GM12878 (cell line): ENCODE data around the gene LRRC66. TPM values are rescaled to one million over a fixed set of nuclear protein-coding genes. Genes with fewer than 3 reads are reported as not detected.

Experiments
- ATAC-seq: fragments of 200-7000 bp; cut with Tn5 transposase; 3 replicates; pipeline ENCODE4 v1.9.1; 2020; ENCODE audit warnings: mild to moderate bottlenecking, moderate library complexity
- BruUV-seq: library from RNA; stranded (reverse); fragments of 400-500 nt; replicated peaks from 2 replicates; lab custom pipeline; 2021; lab: Mats Ljungman, UMichigan
- CTCF ChIA-PET: fragments of 300-600 bp; sonication (Branson Sonifier 250); formaldehyde crosslinking; extraction: SDS; loops from one replicate; lab custom pipeline; 2021; ENCODE audit warnings: inconsistent platforms; lab: Yijun Ruan, JAX
- POLR2A ChIA-PET: fragments of 350-600 bp; formaldehyde crosslinking; extraction: SDS; loops from one replicate; lab custom pipeline; 2021; ENCODE audit warnings: inconsistent platforms; lab: Charles Lee
- RAD21 ChIA-PET: fragments of 300-600 bp; sonication (Branson Sonifier 250); formaldehyde crosslinking; loops from one replicate; lab custom pipeline; 2023; ENCODE audit warnings: antibody characterized with exemption; ENCODE audit not compliant: unreplicated experiment; lab: Charles Lee
- SMC1A ChIA-PET: fragments of 300-600 bp; sonication (Branson Sonifier 250); formaldehyde crosslinking; loops from one replicate; lab custom pipeline; 2023; ENCODE audit not compliant: unreplicated experiment, uncharacterized antibody; lab: Charles Lee
- DNase-seq: peaks from one replicate; pipeline ENCODE4 v3.0.0-alpha.2; 2011; ENCODE audit warnings: low read depth, low spot score
- FAIRE-seq: peaks from 3 replicates; lab custom pipeline; 2011; peaks lifted over from hg19 to GRCh38; lab: Jason Lieb, UNC
- H2AFZ ChIP-seq: 2 replicates; pipeline ENCODE4 v1.6.0; 2011; ENCODE audit warnings: low read depth, low read length, control low read depth; ENCODE audit not compliant: control insufficient read depth
- H3K27ac ChIP-seq: 2 replicates; pipeline ENCODE4 v1.5.1; 2011; ENCODE audit warnings: control low read depth; ENCODE audit not compliant: control insufficient read depth, insufficient read depth
- H3K27me3 ChIP-seq, 2 experiments: replicated peaks in 1 of 2; 2 replicates each; pipeline versions ENCODE4 v1.6.0 to v1.6.1; 2011; ENCODE audit warnings: low read length in 1 of 2; ENCODE audit not compliant: control insufficient read depth in 2 of 2, insufficient read depth in 2 of 2
- H3K36me3 ChIP-seq, 2 experiments: 2 replicates each; pipeline ENCODE4 v1.5.1; 2011; ENCODE audit warnings: low read length in 1 of 2; ENCODE audit not compliant: control insufficient read depth in 2 of 2, insufficient read depth in 2 of 2
- H3K4me1 ChIP-seq: 2 replicates; pipeline ENCODE4 v1.6.1; 2011; ENCODE audit warnings: mild to moderate bottlenecking, low read length, moderate library complexity, mixed read lengths; ENCODE audit not compliant: control insufficient read depth, insufficient read depth
- H3K4me2 ChIP-seq: 2 replicates; pipeline ENCODE4 v1.6.0; 2011; ENCODE audit warnings: control low read depth; ENCODE audit not compliant: control insufficient read depth, insufficient read depth
- H3K4me3 ChIP-seq: fragments of 200-600 bp; sonication (generic); 2 replicates; pipeline ENCODE4 v1.5.1; 2016
- H3K79me2 ChIP-seq: 2 replicates; pipeline ENCODE4 v1.6.0; 2011; ENCODE audit warnings: low read length; ENCODE audit not compliant: control insufficient read depth, insufficient read depth
- H3K9ac ChIP-seq: 2 replicates; pipeline ENCODE4 v1.8.0; 2011; ENCODE audit warnings: low read length, control low read depth, mixed read lengths; ENCODE audit not compliant: control insufficient read depth, insufficient read depth
- H3K9me3 ChIP-seq: replicated peaks from 3 replicates; pipeline ENCODE4 v1.5.1; 2011; ENCODE audit warnings: mild to moderate bottlenecking, low read length; ENCODE audit not compliant: control insufficient read depth, insufficient read depth
- H4K20me1 ChIP-seq: 2 replicates; pipeline ENCODE4 v1.6.0; 2011; ENCODE audit not compliant: control insufficient read depth, insufficient read depth
- BMI1 ChIP-seq: fragments of 450-650 bp; IDR thresholded peaks from 2 replicates; pipeline ENCODE4 v1.6.1; 2016; ENCODE audit warnings: mild to moderate bottlenecking, moderate library complexity, borderline replicate concordance
- E2F8 ChIP-seq: fragments of 450-650 bp; IDR thresholded peaks from 2 replicates; pipeline ENCODE4 v1.6.1; 2018; ENCODE audit warnings: mild to moderate bottlenecking, low read depth, moderate library complexity; ENCODE audit not compliant: partially characterized antibody
- EGR1 ChIP-seq, 2 experiments: IDR thresholded peaks; 1 replicate in 1 of 2; 2 replicates in 1 of 2; pipeline ENCODE4 v1.6.1; 2011 to 2012; ENCODE audit warnings: low read depth in 2 of 2, low read length in 2 of 2, borderline replicate concordance in 1 of 2, mild to moderate bottlenecking in 1 of 2, moderate library complexity in 1 of 2
- EZH2 ChIP-seq: IDR thresholded peaks from 2 replicates; pipeline ENCODE4 v1.6.1; 2012; ENCODE audit warnings: low read depth, mild to moderate bottlenecking, control low read depth, inconsistent platforms, low read length, borderline replicate concordance; ENCODE audit not compliant: control insufficient read depth
- HCFC1 ChIP-seq: fragments of 150-350 bp; IDR thresholded peaks from 2 replicates; pipeline ENCODE4 v1.6.1; 2014; ENCODE audit warnings: low read length
- MTA2 ChIP-seq: fragments of 450-650 bp; IDR thresholded peaks from 2 replicates; pipeline ENCODE4 v1.6.1; 2016; ENCODE audit warnings: low read depth, mild to moderate bottlenecking, moderate library complexity
- MTA3 ChIP-seq: IDR thresholded peaks from 2 replicates; pipeline ENCODE4 v1.6.1; 2012; ENCODE audit warnings: low read length, inconsistent platforms, borderline replicate concordance
- PBX3 ChIP-seq: IDR thresholded peaks from 2 replicates; pipeline ENCODE4 v1.6.1; 2011; ENCODE audit warnings: mild to moderate bottlenecking, low read depth, low read length, moderate library complexity; ENCODE audit not compliant: insufficient replicate concordance
- POLR2A ChIP-seq: IDR thresholded peaks from 2 replicates; pipeline ENCODE4 v1.6.1; 2011; ENCODE audit warnings: low read depth, mild to moderate bottlenecking, low read length
- SP1 ChIP-seq: IDR thresholded peaks from one replicate; pipeline ENCODE4 v1.6.1; 2011; ENCODE audit warnings: low read depth, low read length
- TAF1 ChIP-seq: IDR thresholded peaks from 2 replicates; pipeline ENCODE4 v1.6.1; 2011; ENCODE audit warnings: mild to moderate bottlenecking, low read depth, low read length, borderline replicate concordance
- TCF12 ChIP-seq: IDR thresholded peaks from 2 replicates; pipeline ENCODE4 v1.6.1; 2011; ENCODE audit warnings: low read depth, mild to moderate bottlenecking, low read length
- ZNF592 ChIP-seq: fragments of 450-650 bp; IDR thresholded peaks from 2 replicates; pipeline ENCODE4 v1.6.1; 2017; ENCODE audit warnings: mild to moderate bottlenecking, moderate library complexity
- in situ Hi-C: fragments of 300-500 bp; cut with MboI; formaldehyde crosslinking; loops from 9 replicates; pipeline ENCODE4 v1.14.3; 2018; ENCODE audit warnings: mixed read lengths
- intact Hi-C: fragments of 100-400 bp; cut with micrococcal nuclease; formaldehyde crosslinking; loops from one replicate; pipeline ENCODE4 v1.14.2; 2022; ENCODE audit not compliant: unreplicated experiment
- polyA plus RNA-seq, 11 experiments: library from polyadenylated mRNA; depleted of rRNA in 4 of 11; unstranded in 6 of 11; stranded (reverse) in 5 of 11; fragments of >200 nt; fragmentation: Nextera tagmentation in 4 of 11; fragmentation: Illumina TruSeq in 1 of 11; extraction: Ambion mirVana in 4 of 11; extraction: Trizol in 1 of 11; gene quantifications; 1 replicate in 1 of 11; 2 replicates in 10 of 11; pipeline versions ENCODE4 v1.2.1 to v1.2.3, GENCODE V29; 2011 to 2016; ENCODE audit warnings: inconsistent platforms in 2 of 11, missing spikeins in 2 of 11, low read depth in 1 of 11
- total RNA-seq, 4 experiments: library from RNA; depleted of rRNA in 3 of 4; stranded (reverse); fragments of >200 nt in 3 of 4; fragmentation: Illumina TruSeq in 1 of 4; extraction: Trizol in 1 of 4; gene quantifications; 2 replicates each; pipeline versions ENCODE4 v1.2.1 to v1.2.3, GENCODE V29; 2013 to 2021
- TF ChIP-seq, protein P1 (sequence below): fragments of 450-650 bp; IDR thresholded peaks from 2 replicates; pipeline ENCODE4 v1.6.1; 2016; ENCODE audit warnings: mild to moderate bottlenecking

Gene LRRC66
- total and polyA plus RNA-seq, 10 of the 15 experiments (the other 5 are each of a cell fraction or from before 2014, with no cell fraction given): 0.02 to 0.18 (median 0.09) TPM; not detected in 2

DNA sequence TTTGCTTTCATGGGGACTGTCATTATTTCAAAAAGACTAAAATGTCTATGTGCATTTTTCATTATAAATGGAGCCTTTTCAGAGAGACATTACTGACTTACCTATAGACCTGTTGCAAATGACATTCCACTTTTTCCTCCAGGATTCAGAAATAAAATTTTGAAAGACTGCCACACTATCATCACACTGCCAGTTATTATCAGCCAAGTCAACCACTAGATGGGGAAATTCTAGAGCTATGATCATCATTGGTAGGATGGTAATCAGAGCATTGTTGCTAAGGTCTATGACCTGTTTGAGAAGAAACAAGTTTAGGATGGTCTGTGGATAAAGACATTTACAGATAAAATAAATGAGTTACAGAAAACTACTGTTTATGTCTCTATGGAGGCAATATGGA, 22.5 kb downstream of the LRRC66 start:
- H3K9ac ChIP-seq: no peak overlapping the region
- CTCF ChIA-PET: interaction anchor here (2.3 kb wide), 1 partner anchor 20 kb away, joined by 5 read pairs; no protein-coding TSS in a partner anchor
- BruUV-seq: no TSS peak
- no peaks in the 10 kb centered on the region for H3K36me3 ChIP-seq
- no peaks in the 10 kb centered on the region for H4K20me1 ChIP-seq
- H3K9me3 ChIP-seq: no peaks in the 10 kb centered on the region
- intact Hi-C loops (no loop called here), in situ Hi-C loops (no loop called here)
- no peak overlapping the region for H3K27ac ChIP-seq
- no peaks in the 10 kb centered on the region for H3K27me3 ChIP-seq
- no peak for FAIRE-seq
- no peaks in the 10 kb centered on the region for H3K4me1 ChIP-seq
- no peak for ATAC-seq
- H3K4me2 ChIP-seq: no peak overlapping the region
- POLR2A ChIA-PET: no interaction called here
- RAD21 ChIA-PET: no interaction called here
- no peak overlapping the region for H3K4me3 ChIP-seq
- SMC1A ChIA-PET: no interaction called here
- no peaks in the 10 kb centered on the region for H3K79me2 ChIP-seq
- DNase-seq: no peak
- TF ChIP-seq, protein P1, sequence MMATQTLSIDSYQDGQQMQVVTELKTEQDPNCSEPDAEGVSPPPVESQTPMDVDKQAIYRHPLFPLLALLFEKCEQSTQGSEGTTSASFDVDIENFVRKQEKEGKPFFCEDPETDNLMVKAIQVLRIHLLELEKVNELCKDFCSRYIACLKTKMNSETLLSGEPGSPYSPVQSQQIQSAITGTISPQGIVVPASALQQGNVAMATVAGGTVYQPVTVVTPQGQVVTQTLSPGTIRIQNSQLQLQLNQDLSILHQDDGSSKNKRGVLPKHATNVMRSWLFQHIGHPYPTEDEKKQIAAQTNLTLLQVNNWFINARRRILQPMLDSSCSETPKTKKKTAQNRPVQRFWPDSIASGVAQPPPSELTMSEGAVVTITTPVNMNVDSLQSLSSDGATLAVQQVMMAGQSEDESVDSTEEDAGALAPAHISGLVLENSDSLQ: no peak
- TF ChIP-seq MTA3 (no peak), E2F8 (no peak), POLR2A (no peak), HCFC1 (no peak), MTA2 (no peak), PBX3 (no peak), TCF12 (no peak), ZNF592 (no peak), EZH2 (no peak), TAF1 (no peak), SP1 (no peak), EGR1 (IDR thresholded peaks at IDR 0.05; ENCODE audit: borderline replicate concordance in 1 of 2, low read depth in 2 of 2, low read length in 2 of 2) (no peak), BMI1 (no peak)
- H2AFZ ChIP-seq: no peak overlapping the region
